HG03196 (cell line): ENCODE measurements around the gene ADIRF.
"Not testable (repeated sequence)": the region's sequence is repeated elsewhere in the genome, so short reads cannot be mapped to it uniquely, and the experiment has no call there.

Experiments used
- ATAC-seq: cut with Tn5 transposase; IDR thresholded peaks from one replicate; pipeline ENCODE4 v1.9.1; 2021; ENCODE audit not compliant: unreplicated experiment

The ADIRF gene

GRCh38 chr10:86968271-86968993, at the start of gene ADIRF:
ADIRF (plus strand) TSS chr10:86968482; CDS start chr10:86968545, 63 bp downstream.
- no peak for ATAC-seq

GRCh38 chr10:86922553-86922961, 45.7 kb upstream of the ADIRF start:
- no peak for ATAC-seq

- no peak for ATAC-seq
These were observed 38.6 kb upstream of the ADIRF start for GRCh38 chr10:86929468-86930380.

- ATAC-seq: no peak
These were observed 36.4 kb upstream of the ADIRF start for GRCh38 chr10:86931872-86932271.

- ATAC-seq: no peak
These were observed 35.6 kb upstream of the ADIRF start for GRCh38 chr10:86932674-86933073.

- ATAC-seq: not testable (repeated sequence)
These were observed 34.0 kb upstream of the ADIRF start for GRCh38 chr10:86934162-86934711.

GRCh38 chr10:86936661-86937501, 31.4 kb upstream of the ADIRF start:
- ATAC-seq: no peak

- no peak for ATAC-seq
These were observed 30.7 kb upstream of the ADIRF start for GRCh38 chr10:86937502-86938154.

- ATAC-seq: no peak
These were observed 30.0 kb upstream of the ADIRF start for GRCh38 chr10:86938260-86938659.

GRCh38 chr10:86940076-86940475, 28.2 kb upstream of the ADIRF start:
- not testable (repeated sequence) for ATAC-seq

GRCh38 chr10:86940677-86941076, 27.6 kb upstream of the ADIRF start:
- no peak for ATAC-seq

- ATAC-seq: no peak
These were observed 26.9 kb upstream of the ADIRF start for GRCh38 chr10:86941426-86941825.

GRCh38 chr10:86941991-86942421, 26.3 kb upstream of the ADIRF start:
- ATAC-seq: no peak

GRCh38 chr10:86942441-86943315, 25.6 kb upstream of the ADIRF start:
- ATAC-seq: no peak

GRCh38 chr10:86943316-86944030, 24.8 kb upstream of the ADIRF start:
- ATAC-seq: no peak

- no peak for ATAC-seq
These were observed 24.3 kb upstream of the ADIRF start for GRCh38 chr10:86944031-86944419.

- no peak for ATAC-seq
These were observed 23.8 kb upstream of the ADIRF start for GRCh38 chr10:86944471-86944870.

GRCh38 chr10:86944907-86945306, 23.4 kb upstream of the ADIRF start:
- no peak for ATAC-seq
